DMS53 (cell line): ENCODE data around the gene SF3B2.
"Not testable (repeated sequence)": the region's sequence is repeated elsewhere in the genome, so short reads cannot be mapped to it uniquely, and the experiment has no call there.

Source experiments
- DNase-seq: peaks from one replicate; lab custom pipeline; 2025; lab: John Stamatoyannopoulos, UW

The SF3B2 gene

GRCh38 chr11:66106786-66107599, 54.8 kb downstream of the SF3B2 start:
- peak; percentile 75 for DNase-seq

GRCh38 chr11:66107600-66108510, 55.7 kb downstream of the SF3B2 start:
- no peak for DNase-seq

DNA sequence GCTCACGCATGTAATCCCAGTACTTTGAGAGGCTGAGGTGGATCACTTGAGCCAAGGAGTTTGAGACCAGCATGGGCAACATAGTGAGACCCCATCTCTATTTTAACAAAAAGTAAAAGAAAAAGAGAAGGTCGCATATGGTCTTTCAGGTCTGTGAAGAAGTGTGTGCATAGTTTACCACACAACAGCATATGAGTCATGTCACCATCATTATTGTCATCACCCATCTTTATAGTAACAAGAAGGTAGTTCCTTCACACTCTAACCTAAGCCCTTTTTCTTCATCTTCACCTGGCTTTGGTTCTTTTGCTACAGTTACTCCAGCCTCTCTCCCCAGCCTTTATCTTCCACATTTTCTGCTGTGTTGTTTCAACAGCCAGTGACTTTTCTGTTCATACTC, 57.1 kb downstream of the SF3B2 start:
- no peak for DNase-seq

DNA sequence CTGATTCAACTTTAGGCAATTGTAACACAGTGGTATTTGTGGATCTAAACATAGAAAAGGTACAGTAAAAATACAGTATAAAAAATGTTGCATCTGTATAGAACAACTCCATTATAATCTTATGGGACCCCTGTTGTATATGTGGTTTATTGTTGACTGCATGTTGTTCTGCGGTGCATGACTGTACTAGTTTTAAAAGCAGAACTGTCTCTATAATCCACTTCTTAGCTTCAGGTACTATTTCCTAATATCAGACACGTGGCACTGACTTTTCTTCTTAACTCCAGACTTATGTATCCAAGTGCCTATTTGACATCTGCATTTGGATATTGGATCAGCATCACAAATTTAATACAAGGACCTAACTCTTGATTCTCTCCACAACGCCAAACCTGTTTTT, 59.0 kb downstream of the SF3B2 start:
- no peak for DNase-seq

GRCh38 chr11:66112041-66112491, 59.9 kb downstream of the SF3B2 start:
- peak; percentile 18 for DNase-seq

DNA sequence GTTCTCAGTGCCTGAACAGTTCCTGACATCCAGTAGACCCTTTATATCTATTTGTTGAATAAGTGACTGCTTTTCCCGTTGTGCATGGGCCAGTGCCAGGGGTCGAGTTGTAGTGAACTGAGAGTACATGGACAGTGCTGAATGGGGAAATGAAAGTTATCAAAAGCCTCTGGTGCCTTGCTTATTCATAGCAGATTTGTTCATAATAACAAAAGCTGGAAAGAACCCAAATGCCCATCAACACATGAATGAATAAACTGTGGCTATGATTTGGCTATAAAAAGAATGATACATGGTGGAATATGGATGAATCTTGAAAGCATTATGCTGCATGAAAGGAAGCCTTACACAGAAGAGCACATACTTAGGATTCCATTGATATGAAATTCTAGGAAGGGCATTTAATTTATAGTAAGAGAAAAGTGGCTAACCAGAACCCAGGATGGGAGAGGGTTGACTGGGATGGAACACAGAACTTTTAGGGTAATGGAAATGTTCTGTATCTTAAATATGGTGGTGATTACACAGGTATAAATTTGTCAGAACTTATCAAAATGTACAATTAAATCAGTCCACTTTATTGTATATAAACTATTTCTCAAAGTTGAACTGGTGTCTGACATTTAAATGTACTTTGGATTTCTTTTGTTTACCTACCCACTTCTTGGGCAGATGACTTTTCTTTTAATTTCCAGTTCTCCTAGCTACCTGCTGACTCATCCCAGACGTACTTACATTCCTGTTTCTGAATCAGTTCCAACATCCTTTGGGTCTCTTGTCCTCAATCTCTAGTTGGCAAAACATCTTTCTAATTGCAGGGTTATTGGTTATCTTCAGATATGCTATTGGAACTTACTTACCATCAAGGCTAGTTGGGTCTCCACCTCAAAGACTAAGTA, 60.7 kb downstream of the SF3B2 start:
- peak; percentile 72 for DNase-seq

DNA sequence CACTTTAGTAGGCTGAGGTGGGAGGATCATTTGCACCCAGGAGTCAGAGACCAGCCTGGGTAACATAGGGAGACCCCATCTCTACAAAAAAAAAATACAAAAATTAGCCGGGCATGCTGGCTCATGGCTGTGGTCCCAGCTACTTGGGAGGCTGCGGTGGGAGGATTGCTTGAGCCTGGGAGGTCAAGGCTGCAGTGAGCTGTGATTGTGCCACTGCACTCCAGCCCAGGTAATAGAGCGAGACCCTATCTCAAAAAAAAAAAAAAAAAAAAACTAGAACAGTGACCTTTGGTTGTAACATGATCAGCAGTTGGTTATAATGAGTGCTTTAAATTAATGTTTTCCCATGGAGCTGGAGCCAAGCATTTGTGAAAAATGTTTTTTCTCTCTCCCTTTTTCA, 62.8 kb downstream of the SF3B2 start:
- not testable (repeated sequence) for DNase-seq

DNA sequence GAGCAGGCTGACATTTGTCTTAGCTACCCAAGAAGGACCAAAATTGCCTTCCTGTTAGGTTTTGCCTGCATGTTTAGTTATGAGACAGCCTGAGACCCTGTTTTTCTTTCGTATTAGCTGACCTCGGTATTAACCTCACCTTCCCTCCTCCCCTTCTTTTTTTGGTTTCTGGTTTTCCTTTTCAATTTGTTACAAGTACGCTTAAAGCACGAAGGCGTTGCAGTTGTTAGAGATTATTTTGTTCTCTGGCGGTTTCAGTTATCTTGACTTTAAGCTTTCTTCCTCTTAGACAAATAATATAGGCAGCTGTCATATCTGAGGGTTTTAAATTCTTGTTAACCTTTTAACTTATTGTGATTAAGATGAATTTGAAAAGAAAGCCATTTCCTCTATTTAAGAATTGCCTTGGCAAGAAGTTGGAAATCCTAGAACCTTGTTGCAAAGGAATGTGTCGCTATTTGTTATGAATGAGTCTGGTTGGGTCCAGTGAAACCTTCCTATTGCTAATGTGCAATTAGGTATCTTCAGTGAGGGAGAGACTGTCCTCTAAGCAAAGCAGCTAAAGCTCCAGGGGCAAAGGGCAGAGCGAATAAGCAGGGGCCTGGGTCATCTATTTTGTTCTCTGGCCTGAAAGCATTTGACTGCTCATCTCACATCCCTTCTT, 63.6 kb downstream of the SF3B2 start:
- no peak for DNase-seq

DNA sequence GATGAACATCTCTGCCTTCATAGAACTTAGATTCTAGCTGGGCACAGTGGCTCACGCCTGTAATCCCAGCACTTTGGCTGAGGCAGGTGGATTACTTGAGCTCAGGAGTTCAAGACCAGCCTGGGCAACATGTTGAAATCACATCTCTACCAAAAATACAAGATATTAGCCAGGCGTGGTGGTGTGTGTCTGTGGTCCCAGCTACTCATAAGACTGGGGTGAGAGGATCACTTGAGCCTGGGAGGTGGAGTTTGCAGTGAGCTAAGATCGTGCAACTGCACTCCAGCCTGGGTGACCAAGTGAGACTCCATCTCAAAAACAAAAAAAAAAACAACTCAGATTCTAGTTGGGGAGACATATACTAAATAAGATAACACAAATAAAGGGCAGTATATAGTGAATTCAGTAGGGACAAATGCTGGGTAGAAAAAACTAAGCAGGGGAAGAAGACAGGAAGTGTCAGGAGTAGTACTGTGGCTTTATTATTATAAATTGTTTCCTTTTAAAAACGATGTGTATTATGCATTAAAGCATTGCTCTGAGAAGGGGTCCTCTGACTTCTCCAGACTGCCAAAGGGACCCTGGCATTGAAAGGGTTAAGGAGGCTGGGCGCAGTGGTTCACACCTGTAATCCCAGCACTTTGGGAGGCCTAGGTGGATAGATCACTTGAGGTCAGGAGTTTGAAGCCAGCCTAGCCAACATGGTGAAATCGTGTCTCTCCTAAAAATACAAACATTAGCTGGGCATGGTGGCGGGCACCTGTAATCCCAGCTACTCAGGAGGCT, 64.6 kb downstream of the SF3B2 start:
- DNase-seq = no peak

GRCh38 chr11:66118847-66119246, 66.7 kb downstream of the SF3B2 start:
- DNase-seq = no peak
